Suprapubic skin (tissue), 3 donors: Measurements from ENCODE around the gene CGB5.

ENCODE experiments used
- EP300 ChIP-seq: sonication (generic); formaldehyde crosslinking; IDR thresholded peaks from one replicate; pipeline ENCODE4 v1.6.1; 2017; ENCODE audit warnings: antibody characterized with exemption
- POLR2A ChIP-seq, 2 donors: fragments of 450-650 bp; IDR thresholded peaks; one replicate each; pipeline ENCODE4 v1.6.1; 2017; ENCODE audit warnings: antibody characterized with exemption in 2 of 2, mild to moderate bottlenecking in 2 of 2, moderate library complexity in 2 of 2
- TF ChIP-seq, protein P1 (sequence below), 2 donors: fragments of 200-600 bp in 1 of 2; fragments of 450-650 bp in 1 of 2; sonication (generic) in 1 of 2; IDR thresholded peaks; one replicate each; pipeline ENCODE4 v1.5.1; 2016 to 2019; ENCODE audit warnings: antibody characterized with exemption in 2 of 2, mild to moderate bottlenecking in 1 of 2, moderate library complexity in 1 of 2

DNA sequence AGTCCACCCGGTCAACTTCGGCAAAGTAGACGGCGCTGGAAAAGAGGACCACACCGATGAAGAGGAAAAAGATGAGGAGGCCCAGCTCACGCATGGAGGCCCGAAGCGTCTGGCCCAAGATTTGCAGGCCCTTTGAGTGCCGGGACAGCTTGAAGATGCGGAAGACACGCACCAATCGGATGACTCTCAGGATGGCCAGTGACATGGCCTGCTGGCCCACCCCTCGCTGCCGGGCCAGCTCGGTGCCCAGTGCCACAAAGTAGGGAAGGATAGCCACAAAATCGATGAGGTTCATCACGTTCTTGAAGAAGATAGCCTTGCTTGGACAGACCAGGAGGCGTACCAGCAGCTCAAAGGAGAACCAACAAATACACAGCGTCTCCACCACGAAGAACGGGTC is 26.8 kb downstream of the CGB5 start:
- TF ChIP-seq POLR2A (IDR thresholded peaks at IDR 0.05), result no peak
- TF ChIP-seq, protein P1, sequence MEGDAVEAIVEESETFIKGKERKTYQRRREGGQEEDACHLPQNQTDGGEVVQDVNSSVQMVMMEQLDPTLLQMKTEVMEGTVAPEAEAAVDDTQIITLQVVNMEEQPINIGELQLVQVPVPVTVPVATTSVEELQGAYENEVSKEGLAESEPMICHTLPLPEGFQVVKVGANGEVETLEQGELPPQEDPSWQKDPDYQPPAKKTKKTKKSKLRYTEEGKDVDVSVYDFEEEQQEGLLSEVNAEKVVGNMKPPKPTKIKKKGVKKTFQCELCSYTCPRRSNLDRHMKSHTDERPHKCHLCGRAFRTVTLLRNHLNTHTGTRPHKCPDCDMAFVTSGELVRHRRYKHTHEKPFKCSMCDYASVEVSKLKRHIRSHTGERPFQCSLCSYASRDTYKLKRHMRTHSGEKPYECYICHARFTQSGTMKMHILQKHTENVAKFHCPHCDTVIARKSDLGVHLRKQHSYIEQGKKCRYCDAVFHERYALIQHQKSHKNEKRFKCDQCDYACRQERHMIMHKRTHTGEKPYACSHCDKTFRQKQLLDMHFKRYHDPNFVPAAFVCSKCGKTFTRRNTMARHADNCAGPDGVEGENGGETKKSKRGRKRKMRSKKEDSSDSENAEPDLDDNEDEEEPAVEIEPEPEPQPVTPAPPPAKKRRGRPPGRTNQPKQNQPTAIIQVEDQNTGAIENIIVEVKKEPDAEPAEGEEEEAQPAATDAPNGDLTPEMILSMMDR (IDR thresholded peaks at IDR 0.05), result no peak
- no peak for TF ChIP-seq EP300
